Nephron (organoid): ENCODE results near the gene PCIF1.
"Not testable (repeated sequence)": the region's sequence is repeated elsewhere in the genome, so short reads cannot be mapped to it uniquely, and the experiment has no call there.

Experiments used
- H3K27ac Mint-ChIP-seq, 3 experiments: 2 replicates each; pipeline ENCODE4 v1.8.0; 2020; ENCODE audit warnings: mixed read lengths in 3 of 3, mild to moderate bottlenecking in 2 of 3, moderate library complexity in 1 of 3
- H3K27me3 Mint-ChIP-seq: 2 replicates; pipeline ENCODE4 v1.8.0; 2021; ENCODE audit warnings: low read depth, mild to moderate bottlenecking, moderate library complexity, mixed read lengths
- H3K36me3 Mint-ChIP-seq: 2 replicates; pipeline ENCODE4 v1.8.0; 2020; ENCODE audit warnings: low read depth, mixed read lengths
- H3K4me1 Mint-ChIP-seq: 2 replicates; pipeline ENCODE4 v1.8.0; 2020; ENCODE audit warnings: mixed read lengths
- H3K4me3 Mint-ChIP-seq, 3 experiments: 2 replicates each; pipeline ENCODE4 v1.8.0; 2020; ENCODE audit warnings: mild to moderate bottlenecking in 3 of 3, mixed read lengths in 3 of 3, moderate library complexity in 2 of 3
- H3K9me3 Mint-ChIP-seq: 2 replicates; pipeline ENCODE4 v1.8.0; 2020; ENCODE audit warnings: mixed read lengths
- TF ChIP-seq, protein P1 (sequence below), 3 experiments: fragments of 200-600 bp; sonication (generic); IDR thresholded peaks; one replicate each; pipeline ENCODE4 v1.5.0; 2021; ENCODE audit warnings: antibody characterized with exemption in 3 of 3; ENCODE audit not compliant: unreplicated experiment in 3 of 3

Gene PCIF1

DNA sequence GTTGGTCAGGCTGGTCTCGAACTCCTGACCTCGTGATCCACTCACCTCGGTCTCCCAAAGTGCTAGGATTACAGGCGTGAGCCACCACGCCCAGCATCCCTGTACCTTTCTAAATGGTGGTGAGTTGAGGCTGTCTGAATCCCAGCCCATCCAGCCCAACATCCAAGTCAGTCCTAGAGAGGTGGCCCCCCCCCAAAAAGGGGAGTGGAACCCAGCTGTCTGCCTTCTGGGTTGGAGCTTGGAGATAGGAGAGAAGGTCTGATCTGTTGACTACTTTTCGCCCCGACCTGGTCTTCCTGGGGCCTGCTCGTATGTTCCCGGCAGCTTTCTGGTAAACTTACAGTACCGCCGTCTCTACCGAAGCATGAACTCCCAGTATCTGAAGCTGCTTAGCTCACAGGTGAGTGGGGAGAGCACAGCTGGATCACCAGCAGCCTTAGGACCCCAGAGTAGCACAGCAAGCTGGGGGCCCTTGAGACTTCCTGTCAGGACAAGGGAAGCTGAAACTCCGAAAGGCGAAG is 37.8 kb upstream of the PCIF1 start:
- no peak overlapping the region for H3K4me3 Mint-ChIP-seq
- H3K27ac Mint-ChIP-seq, result no peak overlapping the region
- TF ChIP-seq, protein P1, sequence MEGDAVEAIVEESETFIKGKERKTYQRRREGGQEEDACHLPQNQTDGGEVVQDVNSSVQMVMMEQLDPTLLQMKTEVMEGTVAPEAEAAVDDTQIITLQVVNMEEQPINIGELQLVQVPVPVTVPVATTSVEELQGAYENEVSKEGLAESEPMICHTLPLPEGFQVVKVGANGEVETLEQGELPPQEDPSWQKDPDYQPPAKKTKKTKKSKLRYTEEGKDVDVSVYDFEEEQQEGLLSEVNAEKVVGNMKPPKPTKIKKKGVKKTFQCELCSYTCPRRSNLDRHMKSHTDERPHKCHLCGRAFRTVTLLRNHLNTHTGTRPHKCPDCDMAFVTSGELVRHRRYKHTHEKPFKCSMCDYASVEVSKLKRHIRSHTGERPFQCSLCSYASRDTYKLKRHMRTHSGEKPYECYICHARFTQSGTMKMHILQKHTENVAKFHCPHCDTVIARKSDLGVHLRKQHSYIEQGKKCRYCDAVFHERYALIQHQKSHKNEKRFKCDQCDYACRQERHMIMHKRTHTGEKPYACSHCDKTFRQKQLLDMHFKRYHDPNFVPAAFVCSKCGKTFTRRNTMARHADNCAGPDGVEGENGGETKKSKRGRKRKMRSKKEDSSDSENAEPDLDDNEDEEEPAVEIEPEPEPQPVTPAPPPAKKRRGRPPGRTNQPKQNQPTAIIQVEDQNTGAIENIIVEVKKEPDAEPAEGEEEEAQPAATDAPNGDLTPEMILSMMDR (IDR thresholded peaks at IDR 0.05; ENCODE audit: unreplicated experiment in 3 of 3), result no peak
- peaks cover 8% of the 10 kb centered on the region for H3K4me1 Mint-ChIP-seq
- no peaks in the 10 kb centered on the region for H3K27me3 Mint-ChIP-seq
- peaks cover 28% of the 10 kb centered on the region for H3K36me3 Mint-ChIP-seq
- no peaks in the 10 kb centered on the region for H3K9me3 Mint-ChIP-seq

DNA sequence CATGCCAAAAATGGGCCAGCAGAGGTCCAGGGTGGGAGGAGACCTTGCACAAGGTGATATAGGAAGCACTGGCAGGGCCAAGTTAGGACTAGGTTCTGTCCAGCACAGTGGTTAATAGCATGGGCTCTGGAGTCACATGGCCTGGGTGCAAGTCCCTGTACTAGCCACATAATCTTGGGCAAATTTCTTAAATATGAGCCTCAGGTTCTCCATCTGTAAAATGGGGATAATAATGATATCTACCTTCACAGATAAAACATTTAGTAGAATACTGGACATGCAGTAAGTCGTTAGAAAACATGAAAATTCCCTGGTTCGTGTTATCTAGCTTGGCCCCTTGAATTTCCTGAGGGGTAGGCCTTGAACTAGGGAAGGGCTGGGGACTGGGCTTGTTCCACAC is 37.2 kb upstream of the PCIF1 start:
- Mint-ChIP-seq H3K27me3 (no peaks in the 10 kb centered on the region), H3K9me3 (no peaks in the 10 kb centered on the region), H3K4me1 (peaks cover 4% of the 10 kb centered on the region), H3K4me3 (no peak overlapping the region), H3K27ac (no peak overlapping the region), H3K36me3 (peaks cover 28% of the 10 kb centered on the region)
- TF ChIP-seq, protein P1 (IDR thresholded peaks at IDR 0.05; ENCODE audit: unreplicated experiment in 3 of 3), result no peak

DNA sequence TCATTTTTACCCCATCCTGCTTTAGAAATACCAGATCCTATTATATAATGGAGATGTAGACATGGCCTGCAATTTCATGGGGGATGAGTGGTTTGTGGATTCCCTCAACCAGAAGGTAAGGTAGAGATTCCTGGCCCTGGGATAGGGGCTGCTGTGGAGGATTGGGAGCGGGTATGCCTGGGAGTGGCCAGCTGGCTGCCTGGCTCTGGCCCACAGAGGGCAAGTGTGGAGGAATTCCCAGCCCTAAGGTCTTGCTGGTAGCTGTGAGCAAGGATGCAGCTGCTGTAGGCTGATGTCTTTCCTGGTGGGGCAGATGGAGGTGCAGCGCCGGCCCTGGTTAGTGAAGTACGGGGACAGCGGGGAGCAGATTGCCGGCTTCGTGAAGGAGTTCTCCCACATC is 36.8 kb upstream of the PCIF1 start:
- Mint-ChIP-seq H3K4me1 (peaks cover under 1% of the 10 kb centered on the region), H3K9me3 (no peaks in the 10 kb centered on the region), H3K36me3 (peaks cover 28% of the 10 kb centered on the region), H3K4me3 (no peak overlapping the region), H3K27ac (no peak overlapping the region), H3K27me3 (no peaks in the 10 kb centered on the region)
- TF ChIP-seq, protein P1 (IDR thresholded peaks at IDR 0.05; ENCODE audit: unreplicated experiment in 3 of 3), result no peak

DNA sequence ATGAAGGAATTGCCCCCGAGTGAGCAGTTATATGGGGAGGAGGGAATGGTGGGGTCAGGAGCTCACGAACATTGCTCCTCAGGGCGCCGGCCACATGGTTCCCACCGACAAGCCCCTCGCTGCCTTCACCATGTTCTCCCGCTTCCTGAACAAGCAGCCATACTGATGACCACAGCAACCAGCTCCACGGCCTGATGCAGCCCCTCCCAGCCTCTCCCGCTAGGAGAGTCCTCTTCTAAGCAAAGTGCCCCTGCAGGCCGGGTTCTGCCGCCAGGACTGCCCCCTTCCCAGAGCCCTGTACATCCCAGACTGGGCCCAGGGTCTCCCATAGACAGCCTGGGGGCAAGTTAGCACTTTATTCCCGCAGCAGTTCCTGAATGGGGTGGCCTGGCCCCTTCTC is 36.2 kb upstream of the PCIF1 start:
- Mint-ChIP-seq H3K36me3 (peaks cover 30% of the 10 kb centered on the region), H3K27ac (no peak overlapping the region), H3K4me1 (no peaks in the 10 kb centered on the region), H3K9me3 (no peaks in the 10 kb centered on the region), H3K27me3 (no peaks in the 10 kb centered on the region), H3K4me3 (no peak overlapping the region)
- TF ChIP-seq, protein P1 (IDR thresholded peaks at IDR 0.05; ENCODE audit: unreplicated experiment in 3 of 3), result no peak

DNA sequence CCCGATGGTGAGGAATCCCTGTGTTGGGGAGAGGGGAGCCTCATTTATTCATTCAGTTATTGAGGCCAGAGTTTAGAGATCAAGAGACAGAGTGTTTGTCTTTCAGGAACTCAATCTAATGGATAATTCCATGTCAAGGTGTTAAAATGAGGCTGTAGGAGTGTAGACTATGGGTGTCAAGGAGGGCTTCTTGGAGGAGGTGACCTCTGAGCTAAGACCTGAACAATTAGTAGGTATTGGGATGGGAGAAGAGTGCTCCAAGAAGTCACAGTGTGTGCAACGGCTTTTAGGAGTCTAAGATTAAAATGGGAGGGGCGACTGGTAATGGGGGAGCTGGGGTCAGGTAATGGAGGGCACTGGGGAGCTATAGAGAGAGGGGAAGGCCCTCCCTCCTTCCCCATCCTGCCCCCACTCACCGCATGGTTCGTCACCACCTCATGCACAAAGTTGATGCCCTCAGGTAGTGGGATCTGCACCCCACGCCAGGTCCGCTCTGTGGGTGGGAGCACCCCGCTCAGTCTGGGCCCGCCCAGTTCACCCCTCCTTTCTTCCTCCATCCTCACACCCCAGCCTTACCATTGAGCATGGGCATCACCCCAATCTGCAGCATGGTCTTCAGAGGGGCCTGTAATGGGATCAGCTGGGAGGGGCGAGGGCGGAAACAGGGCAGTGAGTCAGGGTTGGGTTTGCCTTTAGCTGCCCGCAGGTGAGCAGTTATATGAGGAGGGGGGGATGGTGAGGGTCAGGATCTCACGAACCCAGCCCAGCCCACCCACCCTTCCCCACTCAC is 35.2 kb upstream of the PCIF1 start:
- Mint-ChIP-seq H3K4me3 (no peak overlapping the region), H3K27ac (no peak overlapping the region), H3K9me3 (no peaks in the 10 kb centered on the region)

DNA sequence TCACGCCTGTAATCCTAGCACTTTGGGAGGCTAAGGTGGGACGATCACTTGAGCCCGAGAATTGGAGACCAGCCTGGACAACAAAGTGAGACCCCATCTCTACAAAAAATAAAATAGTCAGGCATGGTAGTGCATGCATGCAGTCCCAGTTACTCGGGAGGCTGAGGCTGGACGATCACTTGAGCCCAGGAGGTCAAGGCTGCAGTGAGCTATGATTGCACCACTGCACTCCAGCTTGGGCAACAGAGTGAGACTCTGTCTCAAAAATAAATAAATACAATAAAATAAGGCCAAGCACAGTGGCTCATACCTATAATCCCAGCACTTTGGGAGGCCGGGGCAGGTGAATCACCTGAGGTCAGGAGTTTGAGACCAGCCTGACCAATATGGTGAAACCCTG is 33.2 kb upstream of the PCIF1 start:
- H3K27me3 Mint-ChIP-seq, H3K27ac Mint-ChIP-seq, H3K4me1 Mint-ChIP-seq, H3K4me3 Mint-ChIP-seq, H3K9me3 Mint-ChIP-seq: not testable (repeated sequence)
- H3K36me3 Mint-ChIP-seq, result peaks cover 44% of the 10 kb centered on the region

More for the DNA sequence above, 35.2 kb upstream of the PCIF1 start:
- TF ChIP-seq, protein P1 (IDR thresholded peaks at IDR 0.05; ENCODE audit: unreplicated experiment in 3 of 3), result no peak
- H3K27me3 Mint-ChIP-seq, result no peaks in the 10 kb centered on the region
- peaks cover 28% of the 10 kb centered on the region for H3K36me3 Mint-ChIP-seq
- H3K4me1 Mint-ChIP-seq, result no peaks in the 10 kb centered on the region
